ENCODE data around the gene PCBP2.
A peak's percentile ranks its signal among the peaks of the same experiment; 100 is the strongest.

PCBP2 gene

GRCh38 chr12:53499266-53500141 is 47.6 kb downstream of the PCBP2 start, which contains the start of gene MAP3K12:
TSS of gene MAP3K12 (minus strand) at chr12:53499458. CDS start at chr12:53487391, 12,067 bp downstream.
- H3K4me1 ChIP-seq (ENCODE audit: control insufficient read depth in 1 of 2, insufficient read depth in 2 of 2, low read length in 2 of 2) = peaks cover 21 to 35% of the 10 kb centered on the region in 2 donors
- H3K36me3 ChIP-seq (ENCODE audit: control insufficient read depth in 1 of 2, insufficient read depth in 2 of 2, low read length in 2 of 2) = peaks cover 0 to 3% of the 10 kb centered on the region in 2 donors
- H3K4me3 ChIP-seq (ENCODE audit: low read depth in 1 of 2, low read length in 2 of 2) = peak within 1 kb of the TSS; percentile 63 to 92
- peak within 1 kb of the TSS; percentile 100 for H3K27ac ChIP-seq (ENCODE audit: low read length)
- H3K27me3 ChIP-seq (ENCODE audit: low read depth, low read length) = no peaks in the 10 kb centered on the region
- no peaks in the 10 kb centered on the region for H3K9me3 ChIP-seq (ENCODE audit: control insufficient read depth in 1 of 2, low read length in 2 of 2)

- H3K4me3 ChIP-seq (ENCODE audit: low read depth in 1 of 2, low read length in 2 of 2) = peak overlapping the region; percentile 63 to 92
- no peaks in the 10 kb centered on the region for H3K9me3 ChIP-seq (ENCODE audit: control insufficient read depth in 1 of 2, low read length in 2 of 2)
- H3K27ac ChIP-seq (ENCODE audit: low read length) = peak overlapping the region; percentile 100
- peaks cover 21 to 35% of the 10 kb centered on the region in 2 donors for H3K4me1 ChIP-seq (ENCODE audit: control insufficient read depth in 1 of 2, insufficient read depth in 2 of 2, low read length in 2 of 2)
- H3K36me3 ChIP-seq (ENCODE audit: control insufficient read depth in 1 of 2, insufficient read depth in 2 of 2, low read length in 2 of 2) = peaks cover 1 to 10% of the 10 kb centered on the region in 2 donors
- no peaks in the 10 kb centered on the region for H3K27me3 ChIP-seq (ENCODE audit: low read depth, low read length)
Measured at GRCh38 chr12:53500142-53500775, 48.4 kb downstream of the PCBP2 start.

DNA sequence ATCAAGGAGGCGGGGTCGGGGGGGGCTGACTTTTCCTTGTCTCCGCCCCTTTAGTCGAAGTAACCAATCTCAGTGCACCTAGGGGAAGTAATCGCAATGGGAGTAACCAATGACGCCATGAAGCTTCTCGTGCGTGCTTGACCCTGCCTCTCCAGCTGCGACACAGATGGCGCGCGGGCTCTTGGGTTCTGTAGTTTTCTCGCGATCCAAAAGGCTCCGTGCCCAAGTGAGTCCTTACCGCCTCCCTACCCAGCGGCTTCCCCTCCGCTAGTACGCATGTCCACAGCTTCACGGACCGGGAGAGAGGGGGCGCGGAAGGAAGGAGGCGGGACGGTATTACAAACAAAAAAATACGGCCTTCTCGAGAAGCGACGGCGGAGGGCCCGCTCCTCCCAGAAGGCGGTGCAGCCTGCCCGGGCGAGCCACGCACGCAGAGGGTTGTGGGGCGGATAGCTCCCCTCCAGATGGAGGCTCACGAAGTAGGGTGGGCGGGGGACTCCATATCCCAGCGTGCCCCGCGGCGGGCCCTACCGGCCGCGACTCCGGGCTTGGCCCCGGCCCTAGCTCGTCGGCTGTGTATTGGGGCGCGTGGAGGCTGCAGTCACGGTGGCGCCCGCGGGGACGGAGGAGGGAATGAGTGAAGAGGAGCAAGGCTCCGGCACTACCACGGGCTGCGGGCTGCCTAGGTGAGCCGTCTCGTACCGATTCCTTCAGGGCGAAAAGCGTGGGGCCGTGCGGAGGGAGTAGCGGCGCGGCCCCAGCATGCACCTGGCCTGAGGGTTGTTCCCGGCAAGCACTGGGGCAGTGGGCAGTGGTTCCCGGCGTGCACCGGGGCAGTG is 49.1 kb downstream of the PCBP2 start, which contains the start of gene TARBP2:
TARBP2 (plus strand) TSS at position 508 of the 839 bp plus-strand sequence; CDS start at position 634, 126 bp downstream.
- Histone ChIP-seq H3K36me3 (ENCODE audit: control insufficient read depth in 1 of 2, insufficient read depth in 2 of 2, low read length in 2 of 2) (peaks cover 5 to 17% of the 10 kb centered on the region in 2 donors), H3K4me1 (ENCODE audit: control insufficient read depth in 1 of 2, insufficient read depth in 2 of 2, low read length in 2 of 2) (peaks cover 18 to 30% of the 10 kb centered on the region in 2 donors), H3K9me3 (ENCODE audit: control insufficient read depth in 1 of 2, low read length in 2 of 2) (no peaks in the 10 kb centered on the region), H3K27me3 (ENCODE audit: low read depth, low read length) (no peaks in the 10 kb centered on the region), H3K27ac (ENCODE audit: low read length) (peak within 1 kb of the TSS; percentile 100), H3K4me3 (ENCODE audit: low read depth in 1 of 2, low read length in 2 of 2) (peak within 1 kb of the TSS; percentile 63 to 92)

DNA sequence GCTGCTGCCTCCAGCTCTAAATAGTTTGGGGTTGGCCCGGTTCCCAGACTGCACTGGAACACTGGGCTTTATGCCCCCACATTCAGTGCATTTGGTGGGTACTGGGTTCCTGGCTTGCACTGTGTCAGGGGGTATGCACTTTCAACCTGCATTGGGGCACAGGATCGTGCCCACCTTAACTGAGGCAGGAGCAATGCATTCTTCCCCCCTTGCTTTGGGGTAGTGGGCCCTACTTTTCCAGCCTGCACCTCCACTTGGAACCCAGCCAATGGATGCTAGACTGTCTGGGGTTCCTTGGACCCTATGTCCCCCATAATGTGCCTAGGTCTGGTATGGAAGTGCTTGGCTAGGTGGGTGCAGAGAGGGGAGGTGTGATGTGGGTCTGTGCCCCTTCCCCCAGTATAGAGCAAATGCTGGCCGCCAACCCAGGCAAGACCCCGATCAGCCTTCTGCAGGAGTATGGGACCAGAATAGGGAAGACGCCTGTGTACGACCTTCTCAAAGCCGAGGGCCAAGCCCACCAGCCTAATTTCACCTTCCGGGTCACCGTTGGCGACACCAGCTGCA is 49.8 kb downstream of the PCBP2 start:
- peaks cover 9 to 24% of the 10 kb centered on the region in 2 donors for H3K36me3 ChIP-seq (ENCODE audit: control insufficient read depth in 1 of 2, insufficient read depth in 2 of 2, low read length in 2 of 2)
- peak overlapping the region; percentile 63 to 77 for H3K4me3 ChIP-seq (ENCODE audit: low read depth in 1 of 2, low read length in 2 of 2)
- H3K4me1 ChIP-seq (ENCODE audit: control insufficient read depth in 1 of 2, insufficient read depth in 2 of 2, low read length in 2 of 2) = peaks cover 14 to 30% of the 10 kb centered on the region in 2 donors
- no peaks in the 10 kb centered on the region for H3K27me3 ChIP-seq (ENCODE audit: low read depth, low read length)
- peak overlapping the region; percentile 100 for H3K27ac ChIP-seq (ENCODE audit: low read length)
- no peaks in the 10 kb centered on the region for H3K9me3 ChIP-seq (ENCODE audit: control insufficient read depth in 1 of 2, low read length in 2 of 2)

DNA sequence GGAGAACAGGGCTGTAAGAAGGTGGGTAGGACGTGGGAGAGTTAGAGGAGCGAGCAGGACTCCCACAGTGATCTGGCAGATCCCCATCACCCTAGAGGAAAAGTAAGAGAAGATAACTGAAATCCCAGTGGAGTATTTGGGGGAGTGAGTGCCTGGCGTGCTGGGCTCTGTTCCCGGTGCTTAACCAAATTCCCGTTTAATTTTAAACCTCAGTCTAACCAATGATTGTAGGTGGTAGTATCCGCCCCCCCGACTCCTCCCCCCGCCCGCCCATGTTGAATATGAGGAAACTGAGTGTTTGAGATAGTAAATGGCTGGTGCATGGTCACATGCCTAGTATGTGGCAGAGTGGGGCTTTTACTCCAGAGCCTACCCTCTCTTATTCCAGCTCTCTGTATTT is 50.4 kb downstream of the PCBP2 start:
- peaks cover 14 to 30% of the 10 kb centered on the region in 2 donors for H3K4me1 ChIP-seq (ENCODE audit: control insufficient read depth in 1 of 2, insufficient read depth in 2 of 2, low read length in 2 of 2)
- H3K9me3 ChIP-seq (ENCODE audit: control insufficient read depth in 1 of 2, low read length in 2 of 2) = no peaks in the 10 kb centered on the region
- H3K27ac ChIP-seq (ENCODE audit: low read length) = no peak overlapping the region
- peak overlapping the region; percentile 63 to 77 for H3K4me3 ChIP-seq (ENCODE audit: low read depth in 1 of 2, low read length in 2 of 2)
- no peaks in the 10 kb centered on the region for H3K27me3 ChIP-seq (ENCODE audit: low read depth, low read length)
- H3K36me3 ChIP-seq (ENCODE audit: control insufficient read depth in 1 of 2, insufficient read depth in 2 of 2, low read length in 2 of 2) = peaks cover 14 to 30% of the 10 kb centered on the region in 2 donors

DNA sequence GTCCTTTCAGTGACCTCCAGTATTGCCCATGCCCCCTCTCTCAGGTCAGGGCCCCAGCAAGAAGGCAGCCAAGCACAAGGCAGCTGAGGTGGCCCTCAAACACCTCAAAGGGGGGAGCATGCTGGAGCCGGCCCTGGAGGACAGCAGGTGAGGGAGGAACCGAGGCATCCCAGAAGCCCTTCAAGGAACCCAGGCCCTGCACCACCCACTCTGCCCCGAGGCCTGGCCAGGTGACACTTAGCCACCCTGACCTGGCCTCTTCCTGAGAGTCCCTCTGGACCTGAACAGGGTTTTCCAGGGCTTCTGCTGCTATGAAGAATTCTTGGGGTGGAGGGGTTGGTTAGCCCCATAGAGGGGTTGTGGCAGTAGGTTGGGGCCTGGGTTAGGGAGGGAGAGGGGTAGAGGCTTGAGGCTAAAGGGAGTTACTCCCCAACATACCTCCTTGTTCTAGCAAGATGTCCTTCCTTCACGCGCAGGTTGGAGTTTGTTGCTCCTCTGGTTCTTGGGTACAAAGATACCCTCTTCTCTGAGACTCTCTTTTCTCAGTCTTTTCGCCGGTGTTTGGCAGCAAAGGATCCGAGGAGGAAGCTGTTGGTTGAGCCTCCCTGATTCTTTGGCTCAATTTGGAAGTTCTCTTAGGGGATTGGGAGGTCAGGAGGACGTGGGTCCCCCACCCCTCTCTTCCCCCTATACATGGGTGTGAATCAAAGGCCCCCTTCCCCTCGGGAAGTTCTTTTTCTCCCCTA is 51.3 kb downstream of the PCBP2 start:
- Histone ChIP-seq H3K27ac (ENCODE audit: low read length) (no peak overlapping the region), H3K4me1 (ENCODE audit: control insufficient read depth in 1 of 2, insufficient read depth in 2 of 2, low read length in 2 of 2) (peaks cover 14 to 25% of the 10 kb centered on the region in 2 donors), H3K4me3 (ENCODE audit: low read depth in 1 of 2, low read length in 2 of 2) (no peak overlapping the region), H3K9me3 (ENCODE audit: control insufficient read depth in 1 of 2, low read length in 2 of 2) (no peaks in the 10 kb centered on the region), H3K36me3 (ENCODE audit: control insufficient read depth in 1 of 2, insufficient read depth in 2 of 2, low read length in 2 of 2) (peaks cover 18 to 30% of the 10 kb centered on the region in 2 donors), H3K27me3 (ENCODE audit: low read depth, low read length) (no peaks in the 10 kb centered on the region)

- Histone ChIP-seq H3K36me3 (ENCODE audit: control insufficient read depth in 1 of 2, insufficient read depth in 2 of 2, low read length in 2 of 2) (peaks cover 18 to 30% of the 10 kb centered on the region in 2 donors), H3K4me1 (ENCODE audit: control insufficient read depth in 1 of 2, insufficient read depth in 2 of 2, low read length in 2 of 2) (peaks cover 14 to 29% of the 10 kb centered on the region in 2 donors), H3K9me3 (ENCODE audit: control insufficient read depth in 1 of 2, low read length in 2 of 2) (no peaks in the 10 kb centered on the region), H3K4me3 (ENCODE audit: low read depth in 1 of 2, low read length in 2 of 2) (no peak overlapping the region), H3K27ac (ENCODE audit: low read length) (no peak overlapping the region), H3K27me3 (ENCODE audit: low read depth, low read length) (no peaks in the 10 kb centered on the region)
Measured at GRCh38 chr12:53504004-53504920, 52.4 kb downstream of the PCBP2 start.

GRCh38 chr12:53505086-53505485 is 53.2 kb downstream of the PCBP2 start:
- Histone ChIP-seq H3K4me3 (ENCODE audit: low read depth in 1 of 2, low read length in 2 of 2) (no peak overlapping the region), H3K4me1 (ENCODE audit: control insufficient read depth in 1 of 2, insufficient read depth in 2 of 2, low read length in 2 of 2) (peaks cover 10 to 29% of the 10 kb centered on the region in 2 donors), H3K36me3 (ENCODE audit: control insufficient read depth in 1 of 2, insufficient read depth in 2 of 2, low read length in 2 of 2) (peaks cover 18 to 30% of the 10 kb centered on the region in 2 donors), H3K27me3 (ENCODE audit: low read depth, low read length) (no peaks in the 10 kb centered on the region), H3K27ac (ENCODE audit: low read length) (no peak overlapping the region), H3K9me3 (ENCODE audit: control insufficient read depth in 1 of 2, low read length in 2 of 2) (no peaks in the 10 kb centered on the region)

DNA sequence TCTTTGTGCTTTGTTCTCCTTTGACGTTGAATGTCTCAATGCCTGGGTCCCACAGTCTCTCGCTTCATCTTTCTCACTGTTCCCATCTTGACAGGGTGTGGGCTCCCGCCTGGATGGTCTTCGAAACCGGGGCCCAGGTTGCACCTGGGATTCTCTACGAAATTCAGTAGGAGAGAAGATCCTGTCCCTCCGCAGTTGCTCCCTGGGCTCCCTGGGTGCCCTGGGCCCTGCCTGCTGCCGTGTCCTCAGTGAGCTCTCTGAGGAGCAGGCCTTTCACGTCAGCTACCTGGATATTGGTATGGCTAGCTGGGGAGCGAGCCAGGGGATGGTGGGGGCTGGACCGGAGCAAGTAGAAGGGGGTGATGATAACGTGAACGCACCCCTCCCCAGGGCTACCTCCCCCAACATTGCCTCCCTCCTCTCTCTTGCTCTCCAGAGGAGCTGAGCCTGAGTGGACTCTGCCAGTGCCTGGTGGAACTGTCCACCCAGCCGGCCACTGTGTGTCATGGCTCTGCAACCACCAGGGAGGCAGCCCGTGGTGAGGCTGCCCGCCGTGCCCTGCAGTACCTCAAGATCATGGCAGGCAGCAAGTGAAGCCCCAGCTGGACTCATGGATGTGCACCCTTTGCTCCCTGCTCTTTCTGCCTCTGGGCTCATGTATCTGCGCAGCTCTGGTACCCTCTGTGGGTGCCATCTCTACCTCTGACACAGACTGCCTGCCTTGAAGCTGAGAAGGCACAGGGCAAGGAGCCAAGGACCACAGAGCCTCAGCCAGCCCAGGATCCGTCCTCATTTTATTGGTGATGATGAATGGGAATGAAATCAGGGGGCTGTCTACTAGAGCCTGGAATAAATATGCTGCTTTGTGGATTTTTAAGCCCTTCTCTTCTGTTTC is 53.9 kb downstream of the PCBP2 start:
- no peaks in the 10 kb centered on the region for H3K27me3 ChIP-seq (ENCODE audit: low read depth, low read length)
- no peak overlapping the region for H3K27ac ChIP-seq (ENCODE audit: low read length)
- no peaks in the 10 kb centered on the region for H3K9me3 ChIP-seq (ENCODE audit: control insufficient read depth in 1 of 2, low read length in 2 of 2)
- H3K4me1 ChIP-seq (ENCODE audit: control insufficient read depth in 1 of 2, insufficient read depth in 2 of 2, low read length in 2 of 2) = peaks cover 8 to 26% of the 10 kb centered on the region in 2 donors
- no peak overlapping the region for H3K4me3 ChIP-seq (ENCODE audit: low read depth in 1 of 2, low read length in 2 of 2)
- H3K36me3 ChIP-seq (ENCODE audit: control insufficient read depth in 1 of 2, insufficient read depth in 2 of 2, low read length in 2 of 2) = peaks cover 18 to 37% of the 10 kb centered on the region in 2 donors

All from muscle layer of duodenum (tissue), 2 donors.